HG02678 (cell line): ENCODE data around the gene CDIP1.

Experiments used
- ATAC-seq: cut with Tn5 transposase; IDR thresholded peaks from one replicate; pipeline ENCODE4 v1.9.1; 2021; ENCODE audit warnings: mild to moderate bottlenecking, moderate library complexity; ENCODE audit not compliant: unreplicated experiment

The CDIP1 gene

GRCh38 chr16:4539716-4540284 is 1.2 kb upstream of the CDIP1 start:
- no peak for ATAC-seq

- ATAC-seq, result peak; percentile 19
Measured at GRCh38 chr16:4537376-4538343, 913 bp downstream of the CDIP1 start.

GRCh38 chr16:4536391-4537106 is 2.0 kb downstream of the CDIP1 start:
- ATAC-seq, result no peak

- no peak for ATAC-seq
Measured at GRCh38 chr16:4535627-4536108, 2.9 kb downstream of the CDIP1 start.

- ATAC-seq, result no peak
Measured at GRCh38 chr16:4534151-4534790, 4.3 kb downstream of the CDIP1 start.

- no peak for ATAC-seq
Measured at GRCh38 chr16:4533490-4533889, 5.1 kb downstream of the CDIP1 start.

- no peak for ATAC-seq
Measured at GRCh38 chr16:4532238-4532637, 6.3 kb downstream of the CDIP1 start.

GRCh38 chr16:4531811-4532210 is 6.8 kb downstream of the CDIP1 start:
- ATAC-seq, result no peak

GRCh38 chr16:4529085-4530060 is 9.2 kb downstream of the CDIP1 start:
- no peak for ATAC-seq

- no peak for ATAC-seq
Measured at GRCh38 chr16:4525634-4526277, 12.8 kb downstream of the CDIP1 start.

- no peak for ATAC-seq
Measured at GRCh38 chr16:4525069-4525468, 13.5 kb downstream of the CDIP1 start.

- ATAC-seq, result no peak
Measured at GRCh38 chr16:4524571-4524970, 14.0 kb downstream of the CDIP1 start.

- no peak for ATAC-seq
Measured at GRCh38 chr16:4523686-4524085, 14.9 kb downstream of the CDIP1 start.

- no peak for ATAC-seq
Measured at GRCh38 chr16:4522051-4522581, 16.5 kb downstream of the CDIP1 start.

- ATAC-seq, result no peak
Measured at GRCh38 chr16:4520913-4521312, 17.7 kb downstream of the CDIP1 start.

- ATAC-seq, result no peak
Measured at GRCh38 chr16:4519274-4520058, 19.1 kb downstream of the CDIP1 start.

GRCh38 chr16:4517812-4518680 is 20.5 kb downstream of the CDIP1 start:
- ATAC-seq, result no peak
